ENCODE measurements around the gene GPR17. TPM values are rescaled to one million over a fixed set of nuclear protein-coding genes. Genes with fewer than 3 reads are reported as not detected.

The GPR17 gene, protein sequence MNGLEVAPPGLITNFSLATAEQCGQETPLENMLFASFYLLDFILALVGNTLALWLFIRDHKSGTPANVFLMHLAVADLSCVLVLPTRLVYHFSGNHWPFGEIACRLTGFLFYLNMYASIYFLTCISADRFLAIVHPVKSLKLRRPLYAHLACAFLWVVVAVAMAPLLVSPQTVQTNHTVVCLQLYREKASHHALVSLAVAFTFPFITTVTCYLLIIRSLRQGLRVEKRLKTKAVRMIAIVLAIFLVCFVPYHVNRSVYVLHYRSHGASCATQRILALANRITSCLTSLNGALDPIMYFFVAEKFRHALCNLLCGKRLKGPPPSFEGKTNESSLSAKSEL
- polyA plus RNA-seq: 0.12 and 0.71 TPM in 2 replicates

DNA sequence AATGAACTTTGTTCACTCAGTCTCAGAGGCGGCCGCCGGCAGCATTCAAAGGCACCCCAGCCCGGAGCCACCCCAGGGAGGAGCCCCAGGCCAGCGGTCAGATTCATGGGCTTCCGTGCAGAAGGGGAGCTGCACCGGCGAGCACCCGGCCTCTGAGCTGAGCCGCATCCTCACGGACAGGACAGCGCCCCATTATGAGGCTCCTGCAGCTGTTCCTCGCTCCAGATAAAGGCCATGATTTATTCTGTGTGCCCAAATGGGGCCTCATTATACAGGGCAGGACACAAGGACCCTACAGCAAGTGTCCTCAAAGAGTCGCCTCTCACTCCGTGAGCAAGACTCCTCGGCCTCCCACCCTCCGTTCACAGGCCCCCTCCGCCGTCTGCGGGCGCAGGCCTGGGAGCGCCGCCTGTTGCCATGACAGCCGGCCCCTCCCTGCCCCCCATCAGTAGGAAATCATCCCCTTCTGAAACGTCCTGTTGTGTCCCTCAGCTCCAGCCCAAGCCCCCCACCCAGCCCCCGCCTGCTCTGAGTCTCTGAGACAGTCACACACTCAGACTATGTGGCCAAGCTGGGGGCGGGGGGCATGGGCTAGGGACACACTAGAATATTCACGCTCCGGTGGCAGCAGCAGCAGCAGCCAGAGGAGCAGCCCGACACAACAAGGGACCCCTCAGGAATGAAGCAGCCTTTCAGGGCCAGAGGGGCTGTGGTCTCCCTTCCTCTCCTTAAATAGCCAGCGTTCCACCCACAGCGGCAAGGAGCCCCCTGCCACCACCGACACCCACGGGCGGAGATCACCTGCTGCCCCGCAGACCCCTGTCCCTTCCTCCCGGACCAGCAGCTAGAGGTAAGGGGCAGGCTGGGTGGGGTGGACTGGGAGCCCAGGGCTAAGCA is at the start of gene GPR17:
Gene GPR17 (plus strand): TSS at position 759 of the 897 bp plus-strand sequence. CDS start 4,583 bp downstream, outside the sequence.

DNA sequence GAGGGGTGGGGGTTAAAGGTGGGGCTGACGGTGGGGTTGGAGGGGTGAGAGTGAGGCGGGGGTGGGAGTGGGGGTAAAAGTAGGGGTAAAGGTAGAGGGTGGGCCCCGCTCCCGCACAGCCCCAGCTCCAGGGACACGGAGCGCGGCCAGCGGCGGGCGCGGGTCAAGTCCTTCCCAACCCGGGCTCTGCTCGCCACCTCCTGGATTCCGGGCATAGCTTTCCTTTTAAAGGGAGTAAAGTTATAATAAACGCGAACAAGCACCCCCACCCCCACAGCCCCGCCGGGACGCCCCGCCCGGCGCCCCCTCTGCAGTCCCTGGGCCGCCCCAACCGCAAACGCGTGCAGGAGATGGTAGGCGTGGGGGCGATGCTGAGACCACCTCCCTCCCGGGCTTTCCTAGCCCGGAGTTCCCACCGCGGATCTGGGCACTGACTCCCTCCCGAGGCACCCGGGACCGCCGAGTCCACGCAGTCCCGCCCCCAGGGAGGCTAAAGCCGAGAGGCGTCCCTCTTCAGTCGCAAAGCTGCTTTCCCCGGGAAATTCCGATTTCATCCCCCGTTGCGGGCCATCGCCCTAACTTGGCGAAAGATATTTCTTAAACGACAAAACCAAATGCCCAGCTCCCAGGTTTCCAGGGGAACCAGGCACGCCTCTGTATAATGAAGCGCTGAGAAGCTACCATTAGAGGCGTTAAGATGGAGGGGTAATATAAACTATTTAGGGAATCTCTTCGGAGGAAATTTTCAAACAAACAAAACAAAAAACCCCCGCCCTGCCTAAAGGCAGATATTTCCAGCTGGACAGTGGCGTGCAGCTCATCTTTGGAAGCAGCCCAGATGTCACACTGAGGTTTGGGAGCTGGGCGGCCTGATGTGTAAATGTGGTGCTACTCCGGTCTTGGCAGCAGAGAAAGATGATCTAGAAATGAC is 29.6 kb downstream of the GPR17 start, which contains the start of gene LIMS2:
Gene LIMS2 (minus strand): TSS at position 200 of the 931 bp plus-strand sequence. CDS start 506 bp downstream, outside the sequence.

DNA sequence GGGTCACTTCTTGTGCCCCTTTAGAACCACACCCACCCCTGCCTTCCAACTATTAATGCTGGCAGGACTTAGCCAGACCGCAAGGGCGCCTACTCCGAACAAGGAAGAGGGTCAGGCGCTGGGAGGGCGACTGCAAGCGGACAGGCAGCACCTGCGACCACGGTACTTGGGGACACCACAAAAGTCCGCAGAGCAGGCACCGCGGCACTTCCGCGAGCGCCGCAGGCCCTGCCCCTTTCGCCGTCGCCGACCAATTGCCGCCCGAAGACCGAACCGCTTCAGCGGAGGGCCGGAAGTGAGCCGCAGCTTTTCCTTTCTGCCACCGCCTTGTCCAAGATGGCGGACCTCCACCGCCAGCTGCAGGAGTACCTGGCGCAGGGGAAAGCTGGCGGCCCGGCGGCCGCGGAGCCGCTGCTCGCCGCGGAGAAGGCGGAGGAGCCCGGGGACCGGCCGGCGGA is 55.3 kb downstream of the GPR17 start, which contains the start of gene SFT2D3:
Gene SFT2D3 (plus strand): TSS at position 305 of the 458 bp plus-strand sequence. CDS start 32 bp downstream, at position 337.

Other genes starting within 250 kb of the GPR17 start
- not detected in 2 replicates for gene PROC, start 227.7 kb upstream of the GPR17 start, polyA plus RNA-seq
- 28.2 and 35.4 TPM in 2 replicates for gene IWS1, start 119.7 kb upstream of the GPR17 start, polyA plus RNA-seq
- not detected in 2 replicates for gene MYO7B, start 110.5 kb upstream of the GPR17 start, polyA plus RNA-seq
- gene LIMS2, start 29.4 kb downstream of the GPR17 start, polyA plus RNA-seq: 0.17 and 2.3 TPM in 2 replicates
- gene SFT2D3, start 55.3 kb downstream of the GPR17 start, polyA plus RNA-seq: 0.64 TPM in 1 of 2 replicates, not detected in the other
- gene WDR33, start 165.0 kb downstream of the GPR17 start, polyA plus RNA-seq: 48.4 and 50.4 TPM in 2 replicates
- 7.7 and 10.2 TPM in 2 replicates for gene POLR2D, start 212.0 kb downstream of the GPR17 start, polyA plus RNA-seq
- 5.0 and 5.2 TPM in 2 replicates for gene AMMECR1L, start 239.8 kb downstream of the GPR17 start, polyA plus RNA-seq

Measured in Purkinje cell (primary cell).